ENCODE measurements around the gene KRT15.

GRCh38 chr17:41490000-41490990, 28.4 kb downstream of the KRT15 start:
- TF ChIP-seq CTCF (conservative IDR thresholded peaks at IDR 0.05; ENCODE audit: low read depth, low read length) (no peak), MXI1 (IDR thresholded peaks at IDR 0.05; ENCODE audit: borderline replicate concordance, low read depth, low read length) (no peak), RFX5 (IDR thresholded peaks at IDR 0.05; ENCODE audit: low read depth, low read length) (no peak), MAFK (IDR thresholded peaks at IDR 0.05; ENCODE audit: low read depth, low read length) (no peak), POLR2A (IDR thresholded peaks at IDR 0.05; ENCODE audit: low read depth, low read length) (no peak), RAD21 (IDR thresholded peaks at IDR 0.05; ENCODE audit: low read length) (no peak), CEBPB (IDR thresholded peaks at IDR 0.05; ENCODE audit: low read depth, low read length) (no peak), CHD1 (IDR thresholded peaks at IDR 0.05; ENCODE audit: low read depth, low read length) (no peak), RCOR1 (IDR thresholded peaks at IDR 0.05; ENCODE audit: insufficient replicate concordance, low read length) (no peak), BHLHE40 (IDR thresholded peaks at IDR 0.05; ENCODE audit: low read depth, low read length) (no peak), MAZ (IDR thresholded peaks at IDR 0.05; ENCODE audit: borderline replicate concordance, low read depth, low read length) (no peak), USF2 (IDR thresholded peaks at IDR 0.05; ENCODE audit: low read depth, low read length) (no peak)
